ENCODE measurements around the gene CGREF1. TPM values are rescaled to one million over a fixed set of nuclear protein-coding genes. Genes with fewer than 3 reads are reported as not detected.

Gene CGREF1
- total RNA-seq, 4 donors from 2014 or later: 0.50 to 1.4 (median 0.92) TPM; not detected in 1

DNA sequence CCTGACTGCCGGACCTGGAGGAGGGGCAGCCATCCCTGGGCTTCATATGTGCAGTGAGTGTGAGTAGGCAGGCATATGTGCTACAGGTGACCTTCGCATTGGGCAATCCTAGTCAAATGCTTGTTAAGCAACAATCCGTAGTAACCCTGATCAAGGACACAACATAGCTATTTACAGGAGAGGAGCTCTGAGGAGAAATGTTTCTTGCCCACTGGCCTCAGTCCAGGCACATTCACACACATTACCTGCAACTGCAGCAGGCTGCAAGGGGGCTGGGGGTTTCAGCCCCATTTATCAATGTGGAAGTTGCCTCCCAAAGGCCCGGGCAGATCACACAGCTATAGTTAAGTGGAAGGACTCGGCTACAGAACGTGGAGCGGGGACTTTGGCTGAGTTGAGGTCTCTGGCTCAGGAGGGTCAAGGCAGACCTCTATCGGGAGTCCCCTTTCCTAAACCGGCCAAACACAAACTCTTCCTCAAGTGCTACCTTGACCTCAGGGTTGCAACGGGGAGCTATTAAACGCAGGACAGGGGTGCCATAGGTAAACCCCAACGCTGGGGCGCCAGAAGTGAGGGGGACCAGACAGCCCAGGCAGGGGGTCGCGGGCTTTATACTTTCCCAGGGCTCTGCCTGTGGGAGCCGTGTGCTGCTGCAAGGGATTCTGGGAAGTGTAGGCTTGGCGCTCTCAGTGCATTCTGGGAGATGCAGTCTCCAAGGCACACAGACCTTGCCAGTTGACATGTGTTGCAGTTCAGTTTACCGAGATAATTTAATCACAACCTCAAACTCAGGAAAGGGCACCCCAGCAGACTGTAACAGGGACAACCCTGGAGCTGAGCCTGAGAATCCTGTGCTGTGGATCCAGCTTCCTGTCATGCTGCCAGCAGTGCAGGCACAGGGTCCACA, 22.9 kb downstream of the CGREF1 start:
- DNase-seq (ENCODE audit: extremely low spot score): no peak
- TF ChIP-seq CTCF (IDR thresholded peaks at IDR 0.05) (no peak), POLR2AphosphoS5 (IDR thresholded peaks at IDR 0.05) (peak in 1 of 2 donors; percentile 67), EP300 (IDR thresholded peaks at IDR 0.05) (no peak), POLR2A (IDR thresholded peaks at IDR 0.05; ENCODE audit: low read depth) (no peak)
- H3K9me3 ChIP-seq: no peaks in the 10 kb centered on the region
- H3K36me3 ChIP-seq: peaks cover 0 to 18% (median 6%) of the 10 kb centered on the region in 4 donors
- peaks cover 11 to 13% (median 12%) of the 10 kb centered on the region in 4 donors for H3K4me1 ChIP-seq
- intact Hi-C loops (cut with DNase I): loop anchor here (5.0 kb wide), 1 partner anchor 96 kb away; no protein-coding TSS in a partner anchor
- WGBS: 26% methylated on average over 17 of the region's 18 CpGs
- no peaks in the 10 kb centered on the region for H3K27me3 ChIP-seq
- peak overlapping the region; percentile 42 to 57 (median 46) for H3K4me3 ChIP-seq
- no peak overlapping the region for H3K27ac ChIP-seq (replicated peaks in 1 of 4)

DNA sequence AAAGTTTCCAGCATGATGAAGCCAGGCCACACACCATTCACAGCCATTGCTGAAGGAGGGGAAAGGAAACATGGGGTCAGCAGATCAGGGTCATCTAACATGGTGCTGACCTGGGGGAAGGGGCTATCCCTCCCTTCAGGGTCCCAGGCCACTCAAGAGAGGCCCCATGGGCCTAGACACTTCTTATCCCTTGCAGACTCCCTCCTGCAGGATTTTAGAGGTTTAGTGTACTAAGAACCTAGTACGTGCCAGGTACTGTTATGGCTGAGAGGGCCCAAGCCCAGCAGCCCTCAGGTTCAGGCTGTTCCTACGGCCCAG, 23.5 kb downstream of the CGREF1 start:
- H3K27me3 ChIP-seq: no peaks in the 10 kb centered on the region
- H3K4me3 ChIP-seq: no peak overlapping the region
- no peak for TF ChIP-seq CTCF (IDR thresholded peaks at IDR 0.05)
- TF ChIP-seq POLR2A (IDR thresholded peaks at IDR 0.05; ENCODE audit: low read depth): no peak
- TF ChIP-seq POLR2AphosphoS5 (IDR thresholded peaks at IDR 0.05): no peak
- no peak for TF ChIP-seq EP300 (IDR thresholded peaks at IDR 0.05)
- peaks cover 11 to 13% (median 12%) of the 10 kb centered on the region in 4 donors for H3K4me1 ChIP-seq
- 100% methylated on average over 1 of the region's 2 CpGs for WGBS
- intact Hi-C loops (cut with DNase I): loop anchor here (5.0 kb wide), 1 partner anchor 97 kb away; no protein-coding TSS in a partner anchor
- DNase-seq (ENCODE audit: extremely low spot score): no peak
- H3K27ac ChIP-seq (replicated peaks in 1 of 4): no peak overlapping the region
- no peaks in the 10 kb centered on the region for H3K9me3 ChIP-seq
- peaks cover 0 to 18% (median 6%) of the 10 kb centered on the region in 4 donors for H3K36me3 ChIP-seq

GRCh38 chr2:27094353-27094984, 24.5 kb downstream of the CGREF1 start:
- DNase-seq (ENCODE audit: extremely low spot score): no peak
- 89% methylated on average over 24 of the region's 24 CpGs for WGBS
- intact Hi-C loops (cut with DNase I): no loop called here
- Histone ChIP-seq H3K36me3 (peaks cover 0 to 13% (median 3%) of the 10 kb centered on the region in 4 donors), H3K27ac (replicated peaks in 1 of 4) (no peak overlapping the region), H3K4me1 (peaks cover 11 to 13% (median 12%) of the 10 kb centered on the region in 4 donors), H3K4me3 (no peak overlapping the region), H3K9me3 (no peaks in the 10 kb centered on the region), H3K27me3 (no peaks in the 10 kb centered on the region)
- TF ChIP-seq CTCF (IDR thresholded peaks at IDR 0.05): no peak
- TF ChIP-seq POLR2AphosphoS5 (IDR thresholded peaks at IDR 0.05): no peak
- TF ChIP-seq POLR2A (IDR thresholded peaks at IDR 0.05; ENCODE audit: low read depth): no peak
- TF ChIP-seq EP300 (IDR thresholded peaks at IDR 0.05): no peak

DNA sequence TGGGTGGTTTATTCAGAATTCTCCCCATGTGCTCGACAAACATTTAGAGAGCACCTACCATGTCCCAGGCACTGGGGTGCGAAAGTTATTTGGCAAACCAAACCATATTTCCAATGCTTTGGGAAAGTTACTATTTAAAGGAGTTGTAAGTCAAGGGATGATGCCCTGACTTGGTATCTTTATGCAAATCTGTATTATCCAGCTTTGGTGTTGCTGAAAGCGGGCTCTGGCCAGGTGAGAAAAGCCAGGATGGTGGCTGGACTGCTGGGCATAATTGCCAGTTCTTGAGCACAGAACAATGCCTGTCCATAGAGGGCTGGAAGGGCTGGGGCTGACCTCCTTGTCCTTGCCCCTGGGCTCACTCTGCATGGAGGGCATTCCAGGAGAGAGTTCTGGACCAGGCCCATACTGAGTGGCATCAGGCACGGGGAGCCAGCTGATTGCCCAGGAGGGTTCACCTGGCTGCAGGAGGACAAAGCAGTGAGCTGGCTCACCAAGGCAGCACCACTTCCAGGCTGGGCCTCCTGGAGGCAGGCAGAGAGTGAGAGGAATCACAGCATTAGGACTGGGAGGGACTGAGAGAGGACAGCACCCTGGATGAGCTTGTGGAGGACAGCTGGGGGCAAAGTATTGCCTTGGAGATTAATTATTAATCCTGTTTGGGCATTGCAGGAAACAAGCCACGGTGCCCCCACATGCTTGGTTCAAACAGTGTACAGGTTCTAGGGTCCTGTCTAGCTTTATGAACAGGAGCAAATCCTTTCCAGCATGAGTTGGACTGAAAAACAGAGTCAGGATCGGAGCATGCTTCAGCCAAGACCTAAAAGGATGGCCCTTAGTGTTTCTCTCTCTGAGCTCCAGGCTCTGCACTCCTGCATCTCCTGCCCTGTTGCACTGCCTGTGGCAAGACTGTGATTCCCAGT, 25.2 kb downstream of the CGREF1 start:
- intact Hi-C loops (cut with DNase I): no loop called here
- 93% methylated on average over 6 of the region's 6 CpGs for WGBS
- Histone ChIP-seq H3K4me3 (no peak overlapping the region), H3K9me3 (no peaks in the 10 kb centered on the region), H3K36me3 (peaks cover 0 to 9% (median 2%) of the 10 kb centered on the region in 4 donors), H3K27ac (replicated peaks in 1 of 4) (no peak overlapping the region), H3K4me1 (peaks cover 11 to 13% (median 12%) of the 10 kb centered on the region in 4 donors), H3K27me3 (no peaks in the 10 kb centered on the region)
- no peak for TF ChIP-seq CTCF (IDR thresholded peaks at IDR 0.05)
- no peak for TF ChIP-seq EP300 (IDR thresholded peaks at IDR 0.05)
- no peak for TF ChIP-seq POLR2AphosphoS5 (IDR thresholded peaks at IDR 0.05)
- TF ChIP-seq POLR2A (IDR thresholded peaks at IDR 0.05; ENCODE audit: low read depth): no peak
- DNase-seq (ENCODE audit: extremely low spot score): no peak
